Calu3 (cell line): ENCODE data around the gene MYBPC1. TPM values are rescaled to one million over a fixed set of nuclear protein-coding genes. Genes with fewer than 3 reads are reported as not detected.

Experiments used
- BruUV-seq: library from RNA; stranded (reverse); fragments of 400-500 nt; replicated peaks from 2 replicates; lab custom pipeline; 2021; lab: Mats Ljungman, UMichigan
- CTCF ChIA-PET: fragments of 300-600 bp; sonication (Branson Sonifier 250); formaldehyde crosslinking; loops from one replicate; lab custom pipeline; 2022; ENCODE audit warnings: antibody characterized with exemption; lab: Charles Lee
- DNase-seq: peaks from one replicate; pipeline ENCODE4 v3.0.0; 2022
- H3K27ac Mint-ChIP-seq: one replicate; pipeline ENCODE4 v1.8.0; 2022; ENCODE audit warnings: mixed read lengths; ENCODE audit not compliant: unreplicated experiment
- H3K27me3 Mint-ChIP-seq: one replicate; pipeline ENCODE4 v1.8.0; 2022; ENCODE audit warnings: mixed read lengths; ENCODE audit not compliant: unreplicated experiment
- H3K36me3 Mint-ChIP-seq: one replicate; pipeline ENCODE4 v1.8.0; 2022; ENCODE audit warnings: mild to moderate bottlenecking, moderate library complexity, mixed read lengths; ENCODE audit not compliant: insufficient read depth, unreplicated experiment
- H3K4me1 Mint-ChIP-seq: one replicate; pipeline ENCODE4 v1.8.0; 2022; ENCODE audit warnings: mild to moderate bottlenecking, low read depth, mixed read lengths; ENCODE audit not compliant: unreplicated experiment
- H3K4me3 Mint-ChIP-seq: one replicate; pipeline ENCODE4 v1.8.0; 2022; ENCODE audit warnings: mild to moderate bottlenecking, low read depth, moderate library complexity, mixed read lengths; ENCODE audit not compliant: unreplicated experiment
- H3K9me3 Mint-ChIP-seq: one replicate; pipeline ENCODE4 v1.8.0; 2022; ENCODE audit warnings: low read depth, mixed read lengths; ENCODE audit not compliant: unreplicated experiment
- intact Hi-C: fragments of 100-400 bp; cut with micrococcal nuclease; formaldehyde crosslinking; loops from one replicate; pipeline ENCODE4 v1.10.0; 2022; ENCODE audit not compliant: unreplicated experiment
- total RNA-seq: library from RNA; stranded (reverse); gene quantifications from 2 replicates; pipeline ENCODE4 v1.2.3, GENCODE V29; 2022
- TF ChIP-seq, protein P1 (sequence below): fragments of 200-600 bp; IDR thresholded peaks from one replicate; pipeline ENCODE4 v1.8.0; 2022; ENCODE audit warnings: antibody characterized with exemption; ENCODE audit not compliant: unreplicated experiment

The MYBPC1 gene
- total RNA-seq, 1 experiment from 2014 or later, result not detected

DNA sequence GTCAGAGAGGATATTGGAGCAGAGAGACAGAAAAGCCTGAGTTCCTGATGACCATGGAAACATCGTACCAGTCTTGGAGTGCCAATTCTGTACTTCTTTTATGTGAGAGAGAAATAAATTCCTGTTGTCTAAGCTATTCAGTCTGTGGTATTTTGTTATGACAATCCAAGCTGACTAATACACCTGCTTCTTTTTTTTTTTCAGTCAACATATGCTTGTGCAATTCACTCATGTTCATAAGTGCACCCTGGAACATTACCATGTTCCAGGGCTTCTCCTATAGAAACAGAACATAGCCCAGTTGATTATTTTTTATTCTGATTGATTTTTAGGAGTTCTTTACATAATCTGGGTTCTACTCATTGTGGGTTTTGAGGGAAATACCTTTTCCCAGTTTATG lies 100.9 kb downstream of the MYBPC1 start:
- no peak for DNase-seq
- TF ChIP-seq, protein P1, sequence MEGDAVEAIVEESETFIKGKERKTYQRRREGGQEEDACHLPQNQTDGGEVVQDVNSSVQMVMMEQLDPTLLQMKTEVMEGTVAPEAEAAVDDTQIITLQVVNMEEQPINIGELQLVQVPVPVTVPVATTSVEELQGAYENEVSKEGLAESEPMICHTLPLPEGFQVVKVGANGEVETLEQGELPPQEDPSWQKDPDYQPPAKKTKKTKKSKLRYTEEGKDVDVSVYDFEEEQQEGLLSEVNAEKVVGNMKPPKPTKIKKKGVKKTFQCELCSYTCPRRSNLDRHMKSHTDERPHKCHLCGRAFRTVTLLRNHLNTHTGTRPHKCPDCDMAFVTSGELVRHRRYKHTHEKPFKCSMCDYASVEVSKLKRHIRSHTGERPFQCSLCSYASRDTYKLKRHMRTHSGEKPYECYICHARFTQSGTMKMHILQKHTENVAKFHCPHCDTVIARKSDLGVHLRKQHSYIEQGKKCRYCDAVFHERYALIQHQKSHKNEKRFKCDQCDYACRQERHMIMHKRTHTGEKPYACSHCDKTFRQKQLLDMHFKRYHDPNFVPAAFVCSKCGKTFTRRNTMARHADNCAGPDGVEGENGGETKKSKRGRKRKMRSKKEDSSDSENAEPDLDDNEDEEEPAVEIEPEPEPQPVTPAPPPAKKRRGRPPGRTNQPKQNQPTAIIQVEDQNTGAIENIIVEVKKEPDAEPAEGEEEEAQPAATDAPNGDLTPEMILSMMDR, result no peak
- intact Hi-C loops, result loop anchor here (5.0 kb wide), 1 partner anchor 78 kb away; no protein-coding TSS in a partner anchor
- H3K27ac Mint-ChIP-seq, result no peak overlapping the region
- H3K27me3 Mint-ChIP-seq, result no peaks in the 10 kb centered on the region
- H3K36me3 Mint-ChIP-seq, result peaks cover 30% of the 10 kb centered on the region
- H3K4me1 Mint-ChIP-seq, result peaks cover 42% of the 10 kb centered on the region
- CTCF ChIA-PET, result no interaction called here
- H3K9me3 Mint-ChIP-seq, result no peaks in the 10 kb centered on the region
- BruUV-seq, result no TSS peak
- H3K4me3 Mint-ChIP-seq, result no peak overlapping the region

DNA sequence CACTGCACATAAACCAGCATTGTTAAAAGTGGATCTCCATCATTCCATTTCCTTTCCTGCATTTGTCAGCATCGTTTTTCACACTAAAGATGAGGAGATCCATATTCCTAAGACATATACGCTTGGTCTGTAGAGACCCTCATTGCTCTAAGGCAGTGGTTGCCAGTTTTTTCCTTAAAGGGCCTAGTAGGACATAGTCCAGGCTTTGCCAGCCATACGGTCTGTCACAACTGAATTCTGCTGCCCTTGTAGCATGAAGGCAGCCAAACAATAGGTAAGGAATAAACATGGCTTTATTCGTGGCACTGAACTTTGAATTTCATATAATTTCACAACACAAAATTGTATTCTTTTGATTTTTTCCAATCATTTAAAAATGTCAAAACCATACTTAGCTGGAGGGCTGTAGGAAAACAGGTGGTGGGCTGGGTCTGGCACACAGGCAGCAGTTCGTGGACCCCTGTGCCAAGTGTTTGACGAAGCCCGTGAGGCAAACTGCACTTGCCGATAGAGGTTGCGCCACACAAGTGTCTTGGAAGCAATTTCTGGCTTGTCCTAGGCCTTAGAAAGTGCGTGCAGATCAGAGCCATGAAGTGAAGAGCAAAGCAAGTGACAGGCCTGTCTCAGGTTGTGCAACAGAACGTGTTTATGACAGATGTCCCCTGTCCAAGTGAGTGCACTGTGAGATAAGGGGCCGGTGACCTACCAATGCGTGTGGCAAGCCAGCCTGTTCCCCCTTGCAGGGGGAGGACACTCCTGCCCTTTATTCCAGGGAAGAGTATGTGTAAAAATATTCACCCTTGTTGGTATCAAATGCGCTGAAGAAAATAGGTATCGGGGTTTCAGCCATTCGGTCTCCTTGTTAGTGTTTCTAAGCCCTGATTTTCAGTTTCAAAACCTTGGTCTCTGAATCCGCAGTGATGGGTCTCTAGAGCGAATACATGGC lies 101.8 kb downstream of the MYBPC1 start:
- Mint-ChIP-seq H3K27me3 (no peaks in the 10 kb centered on the region), H3K4me3 (peak overlapping the region; percentile 92), H3K9me3 (no peaks in the 10 kb centered on the region), H3K36me3 (peaks cover 30% of the 10 kb centered on the region), H3K4me1 (peaks cover 48% of the 10 kb centered on the region), H3K27ac (peak overlapping the region; percentile 52)
- BruUV-seq, result no TSS peak
- CTCF ChIA-PET, result no interaction called here
- intact Hi-C loops, result loop anchor here (5.0 kb wide), 1 partner anchor 79 kb away; no protein-coding TSS in a partner anchor
- TF ChIP-seq, protein P1, result no peak
- DNase-seq, result no peak

DNA sequence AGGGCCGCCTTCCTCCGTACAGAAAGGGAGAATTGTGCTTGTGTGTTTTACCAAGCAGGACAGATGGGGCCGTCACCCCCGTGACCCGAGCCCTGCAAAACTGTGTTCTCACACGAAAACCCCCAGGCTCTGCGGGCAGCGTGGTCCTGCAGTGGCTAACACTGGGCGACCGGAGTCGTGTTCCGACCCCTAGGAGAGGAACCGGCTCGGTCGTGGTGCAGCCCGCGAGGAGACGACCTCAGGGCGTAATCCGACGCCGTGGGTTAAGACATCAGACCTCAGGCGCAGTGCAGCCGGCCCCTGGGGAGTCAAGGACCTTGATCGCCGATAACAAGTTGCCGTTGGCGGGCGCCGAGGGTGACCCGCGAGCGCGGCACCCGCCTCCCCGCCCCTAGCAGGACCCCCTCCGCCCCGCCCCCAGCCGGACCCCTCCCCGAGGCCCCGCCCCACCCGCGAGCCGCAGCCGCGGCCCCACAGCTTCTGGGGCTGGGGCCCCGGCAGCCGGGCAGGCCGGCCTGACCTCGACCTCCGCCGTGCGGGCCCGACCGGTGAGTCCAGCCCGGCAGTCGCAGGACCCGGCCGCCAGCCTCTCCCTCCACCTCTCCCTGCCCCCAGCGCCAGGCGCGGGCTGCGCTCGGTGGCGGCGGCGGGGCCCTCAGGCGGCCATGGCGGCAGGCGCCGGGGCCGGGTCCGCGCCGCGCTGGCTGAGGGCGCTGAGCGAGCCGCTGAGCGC lies 102.6 kb downstream of the MYBPC1 start, which contains the start of gene CHPT1:
CHPT1 (plus strand) TSS at position 444 of the 733 bp plus-strand sequence; CDS start at position 666, 222 bp downstream.
- no TSS peak for BruUV-seq
- DNase-seq, result peak; percentile 66
- H3K36me3 Mint-ChIP-seq, result peaks cover 30% of the 10 kb centered on the region
- CTCF ChIA-PET, result no interaction called here
- no peaks in the 10 kb centered on the region for H3K27me3 Mint-ChIP-seq
- TF ChIP-seq, protein P1, result no peak
- peak within 1 kb of the TSS; percentile 78 for H3K27ac Mint-ChIP-seq
- H3K4me3 Mint-ChIP-seq, result peak within 1 kb of the TSS; percentile 92
- peaks cover 46% of the 10 kb centered on the region for H3K4me1 Mint-ChIP-seq
- intact Hi-C loops, result loop anchor here (5.0 kb wide), 1 partner anchor 80 kb away; no protein-coding TSS in a partner anchor
- no peaks in the 10 kb centered on the region for H3K9me3 Mint-ChIP-seq
